ENCODE measurements around the gene SH3GLB1. TPM values are rescaled to one million over a fixed set of nuclear protein-coding genes. Genes with fewer than 3 reads are reported as not detected.

Gene SH3GLB1
- total and polyA plus RNA-seq, 2 of the 13 experiments (the other 11 are each of a cell fraction or from before 2014, with no cell fraction given) = 26.0 to 41.5 TPM

- TF ChIP-seq, protein P1, sequence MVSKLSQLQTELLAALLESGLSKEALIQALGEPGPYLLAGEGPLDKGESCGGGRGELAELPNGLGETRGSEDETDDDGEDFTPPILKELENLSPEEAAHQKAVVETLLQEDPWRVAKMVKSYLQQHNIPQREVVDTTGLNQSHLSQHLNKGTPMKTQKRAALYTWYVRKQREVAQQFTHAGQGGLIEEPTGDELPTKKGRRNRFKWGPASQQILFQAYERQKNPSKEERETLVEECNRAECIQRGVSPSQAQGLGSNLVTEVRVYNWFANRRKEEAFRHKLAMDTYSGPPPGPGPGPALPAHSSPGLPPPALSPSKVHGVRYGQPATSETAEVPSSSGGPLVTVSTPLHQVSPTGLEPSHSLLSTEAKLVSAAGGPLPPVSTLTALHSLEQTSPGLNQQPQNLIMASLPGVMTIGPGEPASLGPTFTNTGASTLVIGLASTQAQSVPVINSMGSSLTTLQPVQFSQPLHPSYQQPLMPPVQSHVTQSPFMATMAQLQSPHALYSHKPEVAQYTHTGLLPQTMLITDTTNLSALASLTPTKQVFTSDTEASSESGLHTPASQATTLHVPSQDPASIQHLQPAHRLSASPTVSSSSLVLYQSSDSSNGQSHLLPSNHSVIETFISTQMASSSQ (IDR thresholded peaks at IDR 0.05; ENCODE audit: low read depth) = 0 out of 2 replicates have a peak, but pooled peaks have one; percentile 31
- TF ChIP-seq, protein P1 (CRISPR knock-in tag; IDR thresholded peaks at IDR 0.05; ENCODE audit: borderline replicate concordance) = no peak
- TF ChIP-seq, protein P2, sequence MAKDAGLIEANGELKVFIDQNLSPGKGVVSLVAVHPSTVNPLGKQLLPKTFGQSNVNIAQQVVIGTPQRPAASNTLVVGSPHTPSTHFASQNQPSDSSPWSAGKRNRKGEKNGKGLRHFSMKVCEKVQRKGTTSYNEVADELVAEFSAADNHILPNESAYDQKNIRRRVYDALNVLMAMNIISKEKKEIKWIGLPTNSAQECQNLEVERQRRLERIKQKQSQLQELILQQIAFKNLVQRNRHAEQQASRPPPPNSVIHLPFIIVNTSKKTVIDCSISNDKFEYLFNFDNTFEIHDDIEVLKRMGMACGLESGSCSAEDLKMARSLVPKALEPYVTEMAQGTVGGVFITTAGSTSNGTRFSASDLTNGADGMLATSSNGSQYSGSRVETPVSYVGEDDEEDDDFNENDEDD (CRISPR knock-in tag; IDR thresholded peaks at IDR 0.05; ENCODE audit: borderline replicate concordance) = no peak
- TF ChIP-seq TBL1XR1 (IDR thresholded peaks at IDR 0.05; ENCODE audit: borderline replicate concordance, low read length, partially characterized antibody) = no peak
- TF ChIP-seq TMF1 (CRISPR knock-in tag; IDR thresholded peaks at IDR 0.05; ENCODE audit: low read depth) = no peak
- TF ChIP-seq, protein P3, sequence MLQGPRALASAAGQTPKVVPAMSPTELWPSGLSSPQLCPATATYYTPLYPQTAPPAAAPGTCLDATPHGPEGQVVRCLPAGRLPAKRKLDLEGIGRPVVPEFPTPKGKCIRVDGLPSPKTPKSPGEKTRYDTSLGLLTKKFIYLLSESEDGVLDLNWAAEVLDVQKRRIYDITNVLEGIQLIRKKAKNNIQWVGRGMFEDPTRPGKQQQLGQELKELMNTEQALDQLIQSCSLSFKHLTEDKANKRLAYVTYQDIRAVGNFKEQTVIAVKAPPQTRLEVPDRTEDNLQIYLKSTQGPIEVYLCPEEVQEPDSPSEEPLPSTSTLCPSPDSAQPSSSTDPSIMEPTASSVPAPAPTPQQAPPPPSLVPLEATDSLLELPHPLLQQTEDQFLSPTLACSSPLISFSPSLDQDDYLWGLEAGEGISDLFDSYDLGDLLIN (CRISPR knock-in tag; IDR thresholded peaks at IDR 0.05; ENCODE audit: borderline replicate concordance) = no peak
- TF ChIP-seq, protein P4, sequence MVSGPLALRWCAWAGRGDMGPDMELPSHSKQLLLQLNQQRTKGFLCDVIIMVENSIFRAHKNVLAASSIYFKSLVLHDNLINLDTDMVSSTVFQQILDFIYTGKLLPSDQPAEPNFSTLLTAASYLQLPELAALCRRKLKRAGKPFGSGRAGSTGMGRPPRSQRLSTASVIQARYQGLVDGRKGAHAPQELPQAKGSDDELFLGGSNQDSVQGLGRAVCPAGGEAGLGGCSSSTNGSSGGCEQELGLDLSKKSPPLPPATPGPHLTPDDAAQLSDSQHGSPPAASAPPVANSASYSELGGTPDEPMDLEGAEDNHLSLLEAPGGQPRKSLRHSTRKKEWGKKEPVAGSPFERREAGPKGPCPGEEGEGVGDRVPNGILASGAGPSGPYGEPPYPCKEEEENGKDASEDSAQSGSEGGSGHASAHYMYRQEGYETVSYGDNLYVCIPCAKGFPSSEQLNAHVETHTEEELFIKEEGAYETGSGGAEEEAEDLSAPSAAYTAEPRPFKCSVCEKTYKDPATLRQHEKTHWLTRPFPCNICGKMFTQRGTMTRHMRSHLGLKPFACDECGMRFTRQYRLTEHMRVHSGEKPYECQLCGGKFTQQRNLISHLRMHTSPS (CRISPR knock-in tag; IDR thresholded peaks at IDR 0.05; ENCODE audit: low read depth) = no peak
- TF ChIP-seq ZNF484 (CRISPR knock-in tag; IDR thresholded peaks at IDR 0.05; ENCODE audit: borderline replicate concordance, low read depth) = no peak
- TF ChIP-seq THYN1 (CRISPR knock-in tag; IDR thresholded peaks at IDR 0.05; ENCODE audit: borderline replicate concordance, low read depth) = no peak
- no peak for TF ChIP-seq BRCA1 (CRISPR knock-in tag; IDR thresholded peaks at IDR 0.05)
- TF ChIP-seq ZNF782 (CRISPR knock-in tag; IDR thresholded peaks at IDR 0.05; ENCODE audit: borderline replicate concordance) = no peak
- no peak for TF ChIP-seq NFE2 (CRISPR knock-in tag; IDR thresholded peaks at IDR 0.05)
- no peak for TF ChIP-seq ZSCAN31 (CRISPR knock-in tag; IDR thresholded peaks at IDR 0.05; ENCODE audit: low read depth)
- TF ChIP-seq IKZF1 (IDR thresholded peaks at IDR 0.05) = no peak
- TF ChIP-seq ZNF292 (CRISPR knock-in tag; IDR thresholded peaks at IDR 0.05; ENCODE audit: borderline replicate concordance, low read depth) = no peak
- no peak for TF ChIP-seq ZSCAN22 (CRISPR knock-in tag; IDR thresholded peaks at IDR 0.05)
- no peak for TF ChIP-seq EHMT2 (IDR thresholded peaks at IDR 0.05; ENCODE audit: borderline replicate concordance, low read depth, low read length)
- TF ChIP-seq SOX13 (IDR thresholded peaks at IDR 0.05) = no peak
- TF ChIP-seq SOX13 (CRISPR knock-in tag; conservative IDR thresholded peaks at IDR 0.05 in 1 of 2, IDR thresholded peaks at IDR 0.05 in 1 of 2) = peak in 1 of 2 experiments; percentile 84; a peak in 2 of 4 replicates
- TF ChIP-seq MLLT10 (CRISPR knock-in tag; IDR thresholded peaks at IDR 0.05) = no peak
- TF ChIP-seq FOXP1 (IDR thresholded peaks at IDR 0.05) = no peak
- TF ChIP-seq FOXP1 (CRISPR knock-in tag; IDR thresholded peaks at IDR 0.05) = peak; percentile 88
Measured at GRCh38 chr1:86788300-86789206, 84.2 kb downstream of the SH3GLB1 start (continued).
